A549 (cell line): Measurements from ENCODE around the gene XPO5.

Source experiments
- BCL3 ChIP-seq: fragments of >200 bp; sonication (Bioruptor Twin); formaldehyde crosslinking; IDR thresholded peaks from 3 replicates; pipeline ENCODE4 v1.6.1; 2016
- CBX8 ChIP-seq: fragments of 200-600 bp; sonication (generic); IDR thresholded peaks from 2 replicates; pipeline ENCODE4 v1.6.1; 2016
- CHD4 ChIP-seq: fragments of 200-600 bp; sonication (generic); IDR thresholded peaks from 2 replicates; pipeline ENCODE4 v1.6.1; 2016; ENCODE audit warnings: antibody characterized with exemption, mild to moderate bottlenecking, borderline replicate concordance
- CTCF ChIP-seq: fragments of >200 bp; sonication (Bioruptor Twin); formaldehyde crosslinking; IDR thresholded peaks from 3 replicates; pipeline ENCODE4 v1.5.1; 2016
- ELK1 ChIP-seq: fragments of 150-350 bp; IDR thresholded peaks from 2 replicates; pipeline ENCODE4 v1.6.1; 2014; ENCODE audit warnings: low read depth, mild to moderate bottlenecking, low read length
- EP300 ChIP-seq, 2 experiments: fragments of >200 bp; sonication (Bioruptor Twin); formaldehyde crosslinking; IDR thresholded peaks; 2 replicates in 1 of 2; 3 replicates in 1 of 2; pipeline ENCODE4 v1.6.1; 2016 to 2017
- ESRRA ChIP-seq: fragments of 150-350 bp; IDR thresholded peaks from 2 replicates; pipeline ENCODE4 v1.6.1; 2014; ENCODE audit warnings: mild to moderate bottlenecking, low read length, borderline replicate concordance
- MAX ChIP-seq: IDR thresholded peaks from 2 replicates; pipeline ENCODE4 v1.6.1; 2012
- POLR2A ChIP-seq: IDR thresholded peaks from 2 replicates; pipeline ENCODE4 v1.6.1; 2012; ENCODE audit warnings: mild to moderate bottlenecking, low read length
- SREBF2 ChIP-seq: fragments of 450-650 bp; IDR thresholded peaks from 2 replicates; pipeline ENCODE4 v1.6.1; 2014; ENCODE audit warnings: mild to moderate bottlenecking, moderate library complexity

- TF ChIP-seq CHD4 = no peak
- TF ChIP-seq POLR2A = no peak
- no peak for TF ChIP-seq ESRRA
- no peak for TF ChIP-seq BCL3
- no peak for TF ChIP-seq ELK1
- no peak for TF ChIP-seq SREBF2
- no peak for TF ChIP-seq CTCF
- no peak for TF ChIP-seq MAX
- no peak for TF ChIP-seq CBX8
- no peak for TF ChIP-seq EP300 (IDR thresholded peaks at IDR 0.05)
Observed at GRCh38 chr6:43579171-43579570, 3.3 kb upstream of the XPO5 start.
